Muscle of leg (tissue), 11 donors: ENCODE data around the gene PDF. TPM values are rescaled to one million over a fixed set of nuclear protein-coding genes. Genes with fewer than 3 reads are reported as not detected.
A peak's percentile ranks its signal among the peaks of the same experiment; 100 is the strongest.

Source experiments
- DNase-seq: peaks from one replicate; pipeline ENCODE4 v3.0.0; 2013
- H3K27ac ChIP-seq: one replicate; pipeline ENCODE4 v1.5.1; 2013; ENCODE audit warnings: mild to moderate bottlenecking, low read length, control low read depth
- H3K27me3 ChIP-seq: one replicate; pipeline ENCODE4 v1.6.1; 2013; ENCODE audit warnings: low read length; ENCODE audit not compliant: control insufficient read depth, insufficient read depth
- H3K36me3 ChIP-seq: one replicate; pipeline ENCODE4 v1.6.1; 2013; ENCODE audit warnings: low read length; ENCODE audit not compliant: control insufficient read depth, insufficient read depth
- H3K4me1 ChIP-seq: one replicate; pipeline ENCODE4 v1.6.1; 2013; ENCODE audit warnings: low read length; ENCODE audit not compliant: control insufficient read depth, insufficient read depth
- H3K4me3 ChIP-seq: one replicate; pipeline ENCODE4 v1.5.1; 2013; ENCODE audit warnings: low read length, control low read depth
- H3K9me3 ChIP-seq: replicated peaks from 2 replicates; pipeline ENCODE4 v1.6.1; 2013; ENCODE audit warnings: low read depth, low read length; ENCODE audit not compliant: control insufficient read depth
- WGBS: methylation state at CpG from one replicate; pipeline ENCODE4 v1.1.5; 2013; ENCODE audit warnings: missing lambda C conversion rate; ENCODE audit not compliant: insufficient coverage; 5-methylcytosine and 5-hydroxymethylcytosine counted together
- polyA plus RNA-seq, 8 donors: library from polyadenylated mRNA; unstranded; fragments of 120-200 nt; gene quantifications; one replicate each; pipeline versions ENCODE4 v1.2.1 to v1.2.3, GENCODE V29; 2013; ENCODE audit warnings: inconsistent platforms in 1 of 8, low replicate concordance in 1 of 8; ENCODE audit not compliant: insufficient read length in 8 of 8, insufficient read depth in 1 of 8
- total RNA-seq: library from RNA; stranded (reverse); fragments of 120-200 nt; gene quantifications from one replicate; pipeline ENCODE4 v1.2.4, GENCODE V29; 2013

PDF gene
- total and polyA plus RNA-seq, 9 donors, result 5.9 to 8.1 (median 6.5) TPM

- H3K36me3 ChIP-seq, result peaks cover 15% of the 10 kb centered on the region
- 79% methylated on average over 9 of the region's 13 CpGs for WGBS
- H3K27ac ChIP-seq, result no peak overlapping the region
- no peaks in the 10 kb centered on the region for H3K4me1 ChIP-seq
- H3K9me3 ChIP-seq, result no peaks in the 10 kb centered on the region
- H3K4me3 ChIP-seq, result no peak overlapping the region
- DNase-seq, result peak; percentile 89
- no peaks in the 10 kb centered on the region for H3K27me3 ChIP-seq
Measured at GRCh38 chr16:69286941-69287713, 43.3 kb downstream of the PDF start.

DNA sequence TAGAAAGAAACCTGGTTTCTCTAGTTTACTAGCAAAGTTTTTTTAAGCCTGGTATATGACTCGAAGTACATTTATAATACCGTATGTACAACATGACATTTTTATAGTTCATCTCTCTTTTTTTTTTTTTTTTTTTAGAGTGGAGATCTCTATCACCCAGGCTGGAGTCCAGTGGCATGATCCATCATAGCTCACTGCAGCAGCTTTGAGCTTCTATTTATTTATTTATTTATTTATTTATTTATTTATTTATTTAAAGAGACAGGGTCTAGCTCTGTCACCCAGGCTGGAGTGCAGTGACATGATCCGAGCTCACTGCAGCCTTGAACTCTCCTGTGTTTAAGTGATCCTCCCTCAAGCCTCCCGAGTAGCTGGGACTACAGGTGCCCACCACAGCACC, 45.1 kb downstream of the PDF start:
- no CpG with 5 or more reads among the region's 4 CpGs for WGBS
- no peaks in the 10 kb centered on the region for H3K9me3 ChIP-seq
- no peak overlapping the region for H3K27ac ChIP-seq
- peaks cover 13% of the 10 kb centered on the region for H3K36me3 ChIP-seq
- H3K4me3 ChIP-seq, result no peak overlapping the region
- H3K27me3 ChIP-seq, result no peaks in the 10 kb centered on the region
- H3K4me1 ChIP-seq, result no peaks in the 10 kb centered on the region
- DNase-seq, result no peak

DNA sequence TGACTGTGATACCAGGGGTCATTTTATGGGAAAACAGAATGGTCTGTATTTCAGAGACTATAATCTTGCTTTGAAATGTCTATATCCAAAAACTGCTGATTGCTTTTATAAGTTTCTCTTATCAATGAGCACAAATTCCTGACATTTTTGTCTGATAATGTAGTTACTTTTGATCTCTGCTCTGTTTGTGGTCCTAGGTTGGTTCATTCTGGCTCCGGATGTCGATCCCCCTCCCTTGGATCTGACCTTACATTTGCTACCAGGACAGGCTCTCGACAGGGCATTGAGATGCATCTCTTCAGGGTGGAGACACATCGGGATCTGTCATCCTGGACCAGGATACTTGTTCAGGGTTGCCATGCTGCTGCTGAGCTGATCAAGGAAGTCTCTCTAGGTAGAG, 46.5 kb downstream of the PDF start:
- Histone ChIP-seq H3K9me3 (no peaks in the 10 kb centered on the region), H3K27ac (no peak overlapping the region), H3K27me3 (no peaks in the 10 kb centered on the region), H3K4me3 (no peak overlapping the region), H3K4me1 (no peaks in the 10 kb centered on the region), H3K36me3 (peaks cover 13% of the 10 kb centered on the region)
- WGBS, result 93% methylated on average over 2 of the region's 4 CpGs
- DNase-seq, result no peak

- H3K27ac ChIP-seq, result peak overlapping the region; percentile 69
- no peaks in the 10 kb centered on the region for H3K9me3 ChIP-seq
- peak; percentile 62 for DNase-seq
- H3K36me3 ChIP-seq, result no peaks in the 10 kb centered on the region
- no peak overlapping the region for H3K4me3 ChIP-seq
- WGBS, result no CpG with 5 or more reads among the region's 1 CpG
- H3K4me1 ChIP-seq, result peaks cover 11% of the 10 kb centered on the region
- H3K27me3 ChIP-seq, result no peaks in the 10 kb centered on the region
Measured at GRCh38 chr16:69277413-69277812, 53.0 kb downstream of the PDF start.

Other genes with a start within 250 kb of the PDF start
- gene HAS3, start 224.9 kb downstream of the PDF start, total RNA-seq, result 0.58 TPM
- gene HAS3, start 224.9 kb downstream of the PDF start, polyA plus RNA-seq, result 1 to 10 TPM; 1.3 to 6.6 (median 2.1) TPM
- 27.1 TPM for gene CHTF8, start 198.0 kb downstream of the PDF start, total RNA-seq
- gene CHTF8, start 198.0 kb downstream of the PDF start, polyA plus RNA-seq, result 10 to 100 TPM; 58.5 to 83.2 (median 67.6) TPM
- 16.9 TPM for gene UTP4, start 197.9 kb downstream of the PDF start, total RNA-seq
- 10 to 100 TPM; 33.7 to 41.0 (median 35.2) TPM for gene UTP4, start 197.9 kb downstream of the PDF start, polyA plus RNA-seq
- gene SNTB2, start 143.4 kb downstream of the PDF start, total RNA-seq, result 21.2 TPM
- 10 to 100 TPM; 10.4 to 19.7 (median 13.6) TPM for gene SNTB2, start 143.4 kb downstream of the PDF start, polyA plus RNA-seq
- 17.9 TPM for gene VPS4A, start 19.2 kb downstream of the PDF start, total RNA-seq
- 10 to 100 TPM; 34.9 to 42.1 (median 36.8) TPM for gene VPS4A, start 19.2 kb downstream of the PDF start, polyA plus RNA-seq
- gene COG8, start 9.0 kb upstream of the PDF start, total RNA-seq, result 27.1 TPM
- gene COG8, start 9.0 kb upstream of the PDF start, polyA plus RNA-seq, result 10 to 100 TPM; 19.2 to 25.3 (median 22.0) TPM
- gene NIP7, start 9.2 kb upstream of the PDF start, total RNA-seq, result 14.5 TPM
- 10 to 100 TPM; 17.0 to 27.0 (median 24.3) TPM for gene NIP7, start 9.2 kb upstream of the PDF start, polyA plus RNA-seq
- gene TMED6, start 21.2 kb upstream of the PDF start, total RNA-seq, result 0.22 TPM
- gene TMED6, start 21.2 kb upstream of the PDF start, polyA plus RNA-seq, result 1 to 10 TPM; 1.0 to 1.7 (median 1.2) TPM
- 9.8 TPM for gene TERF2, start 55.4 kb upstream of the PDF start, total RNA-seq
- gene TERF2, start 55.4 kb upstream of the PDF start, polyA plus RNA-seq, result 10 to 100 TPM; 22.3 to 34.7 (median 29.6) TPM
- 55.5 TPM for gene CYB5B, start 94.0 kb upstream of the PDF start, total RNA-seq
- 10 to 100 TPM; 58.3 to 74.5 (median 66.9) TPM for gene CYB5B, start 94.0 kb upstream of the PDF start, polyA plus RNA-seq
- 15.9 TPM for gene NFAT5, start 235.4 kb upstream of the PDF start, total RNA-seq
- gene NFAT5, start 235.4 kb upstream of the PDF start, polyA plus RNA-seq, result 10 to 100 TPM in 6 of 8 donors, 1 to 10 TPM in 2; 8.2 to 21.1 (median 12.6) TPM